ENCODE measurements around the gene MS4A14. TPM values are rescaled to one million over a fixed set of nuclear protein-coding genes. Genes with fewer than 3 reads are reported as not detected.
A peak's percentile ranks its signal among the peaks of the same experiment; 100 is the strongest.
"Not testable (repeated sequence)": the region's sequence is repeated elsewhere in the genome, so short reads cannot be mapped to it uniquely, and the experiment has no call there.

Gene MS4A14
- total and polyA plus RNA-seq, 4 experiments from 2014 or later: not detected

- ChIA-PET POLR2A (ENCODE audit: partially characterized antibody) (no interaction called here), CTCF (ENCODE audit: partially characterized antibody) (interaction anchor here (0.6 to 4.7 kb wide), 28 partner anchors 7 to 260 kb away, joined by 3 to 39 read pairs (median 4); partner anchors contain the start of gene MS4A1)
- Histone ChIP-seq H3K36me3 (ENCODE audit: insufficient read depth, low read length) (no peaks in the 10 kb centered on the region), H3K27me3 (ENCODE audit: insufficient read depth, low read length) (no peaks in the 10 kb centered on the region), H3K27ac (ENCODE audit: low read depth, low read length) (no peak overlapping the region), H3K4me3 (ENCODE audit: low read length in 2 of 2) (no peak overlapping the region), H3K9me3 (ENCODE audit: control insufficient read depth in 1 of 2, low read length in 2 of 2) (no peaks in the 10 kb centered on the region), H3K4me1 (ENCODE audit: insufficient read depth, low read length) (no peaks in the 10 kb centered on the region)
- H3K27me3 Mint-ChIP-seq: peaks cover 9 to 18% of the 10 kb centered on the region in 2 donors
- no peaks in the 10 kb centered on the region for H3K9me3 Mint-ChIP-seq
- H3K36me3 Mint-ChIP-seq: no peaks in the 10 kb centered on the region
- no peaks in the 10 kb centered on the region for H3K4me1 Mint-ChIP-seq
- intact Hi-C loops (cut with micrococcal nuclease): loop anchor here (1.0 kb wide), 1 partner anchor 122 kb away; no protein-coding TSS in a partner anchor
- no peak overlapping the region for H3K27ac Mint-ChIP-seq
- H3K4me3 Mint-ChIP-seq: no peak overlapping the region
- peak; percentile 39 to 57 (median 43) for DNase-seq
Measured at GRCh38 chr11:60363542-60364470, 32.5 kb upstream of the MS4A14 start.

- CTCF ChIA-PET (ENCODE audit: partially characterized antibody); intact Hi-C loops (cut with micrococcal nuclease); H3K27ac Mint-ChIP-seq; H3K9me3 Mint-ChIP-seq; H3K4me3 Mint-ChIP-seq; H3K4me3 ChIP-seq (ENCODE audit: low read length in 2 of 2); POLR2A ChIA-PET (ENCODE audit: partially characterized antibody); H3K4me1 Mint-ChIP-seq; H3K9me3 ChIP-seq (ENCODE audit: control insufficient read depth in 1 of 2, low read length in 2 of 2); H3K36me3 ChIP-seq (ENCODE audit: insufficient read depth, low read length); H3K27ac ChIP-seq (ENCODE audit: low read depth, low read length); DNase-seq; H3K36me3 Mint-ChIP-seq; H3K27me3 ChIP-seq (ENCODE audit: insufficient read depth, low read length); H3K4me1 ChIP-seq (ENCODE audit: insufficient read depth, low read length): not testable (repeated sequence)
- H3K27me3 Mint-ChIP-seq: peaks cover 12 to 23% of the 10 kb centered on the region in 2 donors
Measured at GRCh38 chr11:60366262-60366904, 29.9 kb upstream of the MS4A14 start.

GRCh38 chr11:60367009-60367408, 29.2 kb upstream of the MS4A14 start:
- H3K36me3 ChIP-seq (ENCODE audit: insufficient read depth, low read length): no peaks in the 10 kb centered on the region
- Mint-ChIP-seq H3K36me3 (no peaks in the 10 kb centered on the region), H3K4me1 (no peaks in the 10 kb centered on the region), H3K4me3 (no peak overlapping the region), H3K27me3 (peaks cover 15 to 27% of the 10 kb centered on the region in 2 donors), H3K9me3 (no peaks in the 10 kb centered on the region), H3K27ac (no peak overlapping the region)
- CTCF ChIA-PET (ENCODE audit: partially characterized antibody): interaction anchor here (1.7 kb wide), 1 partner anchor 252 kb away, joined by 4 read pairs; no protein-coding TSS in a partner anchor
- no peaks in the 10 kb centered on the region for H3K4me1 ChIP-seq (ENCODE audit: insufficient read depth, low read length)
- intact Hi-C loops (cut with micrococcal nuclease): no loop called here
- no peaks in the 10 kb centered on the region for H3K27me3 ChIP-seq (ENCODE audit: insufficient read depth, low read length)
- no peak overlapping the region for H3K4me3 ChIP-seq (ENCODE audit: low read length in 2 of 2)
- no peaks in the 10 kb centered on the region for H3K9me3 ChIP-seq (ENCODE audit: control insufficient read depth in 1 of 2, low read length in 2 of 2)
- H3K27ac ChIP-seq (ENCODE audit: low read depth, low read length): no peak overlapping the region
- POLR2A ChIA-PET (ENCODE audit: partially characterized antibody): no interaction called here
- no peak for DNase-seq

- DNase-seq: no peak
- intact Hi-C loops (cut with micrococcal nuclease): no loop called here
- H3K27me3 ChIP-seq (ENCODE audit: insufficient read depth, low read length): no peaks in the 10 kb centered on the region
- H3K27ac ChIP-seq (ENCODE audit: low read depth, low read length): no peak overlapping the region
- Mint-ChIP-seq H3K4me1 (no peaks in the 10 kb centered on the region), H3K4me3 (no peak overlapping the region), H3K9me3 (no peaks in the 10 kb centered on the region), H3K27me3 (peaks cover 18 to 30% of the 10 kb centered on the region in 2 donors), H3K27ac (no peak overlapping the region), H3K36me3 (no peaks in the 10 kb centered on the region)
- H3K36me3 ChIP-seq (ENCODE audit: insufficient read depth, low read length): no peaks in the 10 kb centered on the region
- no peak overlapping the region for H3K4me3 ChIP-seq (ENCODE audit: low read length in 2 of 2)
- no peaks in the 10 kb centered on the region for H3K9me3 ChIP-seq (ENCODE audit: control insufficient read depth in 1 of 2, low read length in 2 of 2)
- H3K4me1 ChIP-seq (ENCODE audit: insufficient read depth, low read length): no peaks in the 10 kb centered on the region
- ChIA-PET CTCF (ENCODE audit: partially characterized antibody) (interaction anchor here (1.5 to 1.7 kb wide), 2 partner anchors 18 to 251 kb away, joined by 3 to 4 read pairs; no protein-coding TSS in a partner anchor), POLR2A (ENCODE audit: partially characterized antibody) (no interaction called here)
Measured at GRCh38 chr11:60367896-60368295, 28.4 kb upstream of the MS4A14 start.

- DNase-seq: no peak
- Histone ChIP-seq H3K9me3 (ENCODE audit: control insufficient read depth in 1 of 2, low read length in 2 of 2) (no peaks in the 10 kb centered on the region), H3K36me3 (ENCODE audit: insufficient read depth, low read length) (no peaks in the 10 kb centered on the region), H3K27me3 (ENCODE audit: insufficient read depth, low read length) (no peaks in the 10 kb centered on the region), H3K27ac (ENCODE audit: low read depth, low read length) (no peak overlapping the region), H3K4me3 (ENCODE audit: low read length in 2 of 2) (no peak overlapping the region), H3K4me1 (ENCODE audit: insufficient read depth, low read length) (no peaks in the 10 kb centered on the region)
- Mint-ChIP-seq H3K27me3 (peaks cover 18 to 19% of the 10 kb centered on the region in 2 donors), H3K27ac (no peak overlapping the region), H3K4me3 (no peak overlapping the region), H3K4me1 (no peaks in the 10 kb centered on the region), H3K9me3 (no peaks in the 10 kb centered on the region), H3K36me3 (no peaks in the 10 kb centered on the region)
- ChIA-PET POLR2A (ENCODE audit: partially characterized antibody) (no interaction called here), CTCF (ENCODE audit: partially characterized antibody) (interaction anchor here (1.3 to 1.5 kb wide), 2 partner anchors 7 to 10 kb away, joined by 4 to 5 read pairs; no protein-coding TSS in a partner anchor)
- intact Hi-C loops (cut with micrococcal nuclease): no loop called here
Measured at GRCh38 chr11:60370252-60370810, 25.9 kb upstream of the MS4A14 start.

- CTCF ChIA-PET (ENCODE audit: partially characterized antibody): interaction anchor here (1.3 to 1.5 kb wide), 3 partner anchors 8 to 13 kb away, joined by 3 to 5 read pairs (median 4); no protein-coding TSS in a partner anchor
- Mint-ChIP-seq H3K27ac (no peak overlapping the region), H3K27me3 (peaks cover 19 to 20% of the 10 kb centered on the region in 2 donors), H3K9me3 (no peaks in the 10 kb centered on the region), H3K4me1 (no peaks in the 10 kb centered on the region), H3K4me3 (no peak overlapping the region), H3K36me3 (no peaks in the 10 kb centered on the region)
- Histone ChIP-seq H3K27ac (ENCODE audit: low read depth, low read length) (no peak overlapping the region), H3K36me3 (ENCODE audit: insufficient read depth, low read length) (no peaks in the 10 kb centered on the region), H3K9me3 (ENCODE audit: control insufficient read depth in 1 of 2, low read length in 2 of 2) (no peaks in the 10 kb centered on the region), H3K4me1 (ENCODE audit: insufficient read depth, low read length) (no peaks in the 10 kb centered on the region), H3K4me3 (ENCODE audit: low read length in 2 of 2) (no peak overlapping the region), H3K27me3 (ENCODE audit: insufficient read depth, low read length) (no peaks in the 10 kb centered on the region)
- POLR2A ChIA-PET (ENCODE audit: partially characterized antibody): no interaction called here
- no peak for DNase-seq
- intact Hi-C loops (cut with micrococcal nuclease): no loop called here
Measured at GRCh38 chr11:60370811-60371298, 25.4 kb upstream of the MS4A14 start.

GRCh38 chr11:60371386-60371785, 24.9 kb upstream of the MS4A14 start:
- no peak for DNase-seq
- POLR2A ChIA-PET (ENCODE audit: partially characterized antibody): no interaction called here
- H3K9me3 ChIP-seq (ENCODE audit: control insufficient read depth in 1 of 2, low read length in 2 of 2): no peaks in the 10 kb centered on the region
- no peak overlapping the region for H3K27ac Mint-ChIP-seq
- no peak overlapping the region for H3K4me3 Mint-ChIP-seq
- intact Hi-C loops (cut with micrococcal nuclease): no loop called here
- no peak overlapping the region for H3K4me3 ChIP-seq (ENCODE audit: low read length in 2 of 2)
- H3K27ac ChIP-seq (ENCODE audit: low read depth, low read length): no peak overlapping the region
- H3K36me3 ChIP-seq (ENCODE audit: insufficient read depth, low read length): no peaks in the 10 kb centered on the region
- no peaks in the 10 kb centered on the region for H3K36me3 Mint-ChIP-seq
- no peaks in the 10 kb centered on the region for H3K9me3 Mint-ChIP-seq
- CTCF ChIA-PET (ENCODE audit: partially characterized antibody): interaction anchor here (1.3 to 1.5 kb wide), 2 partner anchors 8 to 13 kb away, joined by 3 to 4 read pairs; no protein-coding TSS in a partner anchor
- H3K4me1 Mint-ChIP-seq: no peaks in the 10 kb centered on the region
- no peaks in the 10 kb centered on the region for H3K27me3 ChIP-seq (ENCODE audit: insufficient read depth, low read length)
- H3K27me3 Mint-ChIP-seq: peaks cover 19 to 23% of the 10 kb centered on the region in 2 donors
- H3K4me1 ChIP-seq (ENCODE audit: insufficient read depth, low read length): no peaks in the 10 kb centered on the region
